Fibroblast of the aortic adventitia (primary cell): ENCODE results near the gene ANO10. TPM values are rescaled to one million over a fixed set of nuclear protein-coding genes. Genes with fewer than 3 reads are reported as not detected.

Source experiments
- DNase-seq: peaks from one replicate; pipeline ENCODE4 v3.0.0-alpha.2; 2010; ENCODE audit warnings: low read depth
- H3K4me3 ChIP-seq: 2 replicates; pipeline ENCODE4 v1.5.1; 2011; ENCODE audit warnings: low read depth, mild to moderate bottlenecking, control low read depth, low read length, moderate library complexity
- total RNA-seq: library from RNA; depleted of rRNA; stranded (reverse); fragments of >200 nt; gene quantifications from 2 replicates; pipeline ENCODE4 v1.2.3, GENCODE V29; 2012; ENCODE audit warnings: low replicate concordance
- TF ChIP-seq, protein P1 (sequence below): IDR thresholded peaks from 2 replicates; pipeline ENCODE4 v1.5.1; 2011; ENCODE audit warnings: mild to moderate bottlenecking, low read length, control low read depth, inconsistent platforms; ENCODE audit not compliant: insufficient read depth

ANO10 gene
- total RNA-seq, 1 donor: 46.4 TPM

DNA sequence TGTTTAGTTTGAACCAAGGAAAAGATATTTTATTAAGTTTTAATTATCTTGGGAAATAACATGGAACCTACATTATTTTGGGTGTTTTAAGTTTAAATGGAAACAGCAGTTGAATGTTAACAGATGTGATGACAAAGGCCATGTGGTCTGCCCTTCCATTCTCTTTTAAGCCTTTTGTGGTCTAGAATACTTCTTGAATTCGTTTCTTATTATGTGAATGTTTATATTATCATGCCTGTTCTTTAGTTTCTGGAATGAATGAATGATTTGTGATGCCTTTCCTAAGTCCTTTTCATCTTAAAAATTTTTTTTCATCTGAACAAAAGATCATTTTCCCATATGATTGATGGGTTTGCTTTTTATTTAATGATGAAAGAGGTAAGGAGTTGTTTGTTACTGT, 290.8 kb downstream of the ANO10 start:
- DNase-seq: peak; percentile 5
- TF ChIP-seq, protein P1, sequence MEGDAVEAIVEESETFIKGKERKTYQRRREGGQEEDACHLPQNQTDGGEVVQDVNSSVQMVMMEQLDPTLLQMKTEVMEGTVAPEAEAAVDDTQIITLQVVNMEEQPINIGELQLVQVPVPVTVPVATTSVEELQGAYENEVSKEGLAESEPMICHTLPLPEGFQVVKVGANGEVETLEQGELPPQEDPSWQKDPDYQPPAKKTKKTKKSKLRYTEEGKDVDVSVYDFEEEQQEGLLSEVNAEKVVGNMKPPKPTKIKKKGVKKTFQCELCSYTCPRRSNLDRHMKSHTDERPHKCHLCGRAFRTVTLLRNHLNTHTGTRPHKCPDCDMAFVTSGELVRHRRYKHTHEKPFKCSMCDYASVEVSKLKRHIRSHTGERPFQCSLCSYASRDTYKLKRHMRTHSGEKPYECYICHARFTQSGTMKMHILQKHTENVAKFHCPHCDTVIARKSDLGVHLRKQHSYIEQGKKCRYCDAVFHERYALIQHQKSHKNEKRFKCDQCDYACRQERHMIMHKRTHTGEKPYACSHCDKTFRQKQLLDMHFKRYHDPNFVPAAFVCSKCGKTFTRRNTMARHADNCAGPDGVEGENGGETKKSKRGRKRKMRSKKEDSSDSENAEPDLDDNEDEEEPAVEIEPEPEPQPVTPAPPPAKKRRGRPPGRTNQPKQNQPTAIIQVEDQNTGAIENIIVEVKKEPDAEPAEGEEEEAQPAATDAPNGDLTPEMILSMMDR: no peak
- no peak overlapping the region for H3K4me3 ChIP-seq

DNA sequence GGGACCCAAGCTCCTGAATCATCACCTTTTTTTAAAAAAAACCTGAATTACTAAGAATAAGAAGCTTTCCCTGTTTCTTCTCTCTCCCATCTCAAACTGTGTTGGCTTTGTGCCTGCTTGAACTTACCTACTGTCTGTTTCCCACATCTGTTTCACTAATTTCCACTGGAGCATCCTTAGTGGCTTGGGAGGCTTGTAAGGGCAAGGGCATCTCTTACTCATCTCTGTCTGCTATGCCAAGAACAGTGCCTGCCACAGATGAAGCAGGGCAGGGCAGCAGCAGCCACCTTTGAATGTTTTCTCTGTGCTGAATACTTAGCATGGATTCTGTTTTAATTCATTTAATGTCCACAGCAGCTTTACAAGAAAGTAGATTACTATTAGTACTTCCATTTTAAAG, 293.2 kb downstream of the ANO10 start:
- no peak for DNase-seq
- TF ChIP-seq, protein P1: no peak
- H3K4me3 ChIP-seq: no peak overlapping the region

DNA sequence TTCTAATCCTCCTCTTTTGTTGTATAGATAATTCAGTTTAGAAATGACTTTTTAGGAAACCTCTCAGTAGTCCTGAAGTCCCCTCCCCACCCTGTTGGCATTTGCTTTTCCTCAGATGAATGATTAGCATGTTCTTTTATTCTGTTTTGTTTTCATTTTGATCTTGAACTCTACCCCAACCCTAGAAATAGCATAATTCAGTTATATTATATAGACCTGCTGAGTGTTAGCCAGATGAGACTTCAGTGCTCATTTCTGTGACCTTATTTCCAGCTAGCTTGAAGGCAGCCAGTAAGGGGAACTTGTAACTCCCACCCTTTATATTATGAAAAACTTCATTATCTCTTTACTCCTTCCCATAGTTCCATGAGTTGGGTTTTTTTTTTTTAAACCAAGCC, 294.2 kb downstream of the ANO10 start:
- H3K4me3 ChIP-seq: no peak overlapping the region
- TF ChIP-seq, protein P1: no peak
- no peak for DNase-seq

DNA sequence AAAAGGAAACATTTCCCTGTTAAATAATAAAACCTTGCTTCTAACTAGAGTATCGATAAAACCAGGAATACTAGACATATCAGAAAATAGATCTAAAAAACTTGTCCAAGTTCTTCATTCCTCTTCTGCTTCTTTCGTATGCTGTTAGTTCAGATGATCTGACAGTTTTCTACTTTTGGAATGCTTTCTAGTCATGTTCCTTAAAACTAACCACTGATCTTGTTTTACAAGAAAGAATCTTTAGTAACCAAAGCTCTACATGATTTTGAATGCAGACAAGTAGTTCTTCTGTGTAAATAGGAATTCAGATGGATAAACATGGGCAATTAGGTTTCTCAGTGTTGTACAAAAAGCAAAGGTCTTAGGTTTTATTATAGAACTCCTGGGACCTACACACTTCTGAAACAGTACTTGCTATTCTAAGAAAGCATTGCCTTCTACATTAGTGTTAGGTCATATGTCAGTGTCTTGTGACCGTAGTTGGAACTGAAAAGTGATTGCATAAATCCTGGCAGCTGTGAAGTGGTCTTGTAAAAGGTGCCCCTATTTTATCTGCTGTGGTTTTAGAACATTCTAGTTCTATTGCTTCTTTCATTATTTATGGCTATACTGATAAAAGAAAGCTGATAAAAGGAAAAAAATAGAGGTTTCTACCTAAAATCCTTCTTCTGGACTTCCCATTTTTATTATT, 294.8 kb downstream of the ANO10 start:
- no peak overlapping the region for H3K4me3 ChIP-seq
- TF ChIP-seq, protein P1: no peak
- DNase-seq: peak; percentile 87

DNA sequence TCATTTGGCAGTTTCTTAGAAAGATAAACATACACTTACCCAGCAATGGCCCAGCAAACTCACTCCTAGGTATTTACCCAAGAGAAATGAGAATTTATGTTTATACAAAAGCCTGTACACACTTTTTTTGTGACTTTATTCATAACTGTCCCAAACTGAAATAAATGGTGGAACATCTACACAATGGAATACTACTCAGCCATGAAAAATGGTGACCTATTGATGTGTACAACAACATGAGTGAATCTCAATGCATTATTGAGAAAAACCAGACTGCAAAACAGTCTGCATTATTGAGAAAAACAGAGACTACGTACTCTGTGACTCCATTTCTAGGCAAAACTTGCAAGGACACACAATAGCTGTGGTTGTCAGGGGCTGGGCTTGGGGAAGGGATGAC, 298.3 kb downstream of the ANO10 start:
- TF ChIP-seq, protein P1: no peak
- DNase-seq: no peak
- no peak overlapping the region for H3K4me3 ChIP-seq

DNA sequence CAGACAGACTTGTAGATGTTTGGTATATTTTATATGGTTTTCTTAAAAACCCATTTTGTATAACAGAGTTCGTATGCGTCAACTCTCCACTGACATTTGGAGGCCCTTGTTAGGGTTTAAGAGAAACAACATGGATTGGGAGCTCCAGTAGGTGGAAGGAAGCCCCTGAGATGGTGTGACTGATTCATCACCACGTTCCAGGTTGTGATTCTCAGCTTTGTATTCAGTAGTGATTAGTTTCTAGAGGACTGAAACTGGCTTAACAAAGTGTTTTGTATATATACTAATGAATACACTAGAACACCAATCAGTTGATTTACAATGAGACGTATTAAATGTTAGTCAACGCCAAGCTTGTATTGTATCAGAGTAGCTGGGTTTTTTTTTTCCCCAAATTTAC, 301.5 kb downstream of the ANO10 start:
- no peak overlapping the region for H3K4me3 ChIP-seq
- DNase-seq: no peak
- TF ChIP-seq, protein P1: no peak

DNA sequence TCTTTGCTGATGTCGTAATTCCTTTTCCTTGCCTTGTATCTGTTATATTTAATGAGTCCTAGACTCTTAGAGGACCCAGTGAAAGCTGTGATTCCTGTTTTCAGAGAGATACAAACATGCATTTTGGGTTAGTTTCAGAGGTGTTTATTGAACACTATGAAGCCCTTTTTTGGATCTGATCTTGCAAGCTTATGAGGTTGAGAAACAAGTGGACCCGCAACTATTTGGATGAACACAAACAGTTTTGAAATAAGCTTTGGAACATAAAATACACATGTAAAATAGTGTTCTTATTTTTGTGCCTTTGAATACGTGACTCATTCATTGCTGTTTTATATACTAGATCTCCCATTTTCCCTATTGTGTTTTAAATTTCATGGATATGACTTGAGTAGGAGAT, 302.0 kb downstream of the ANO10 start:
- H3K4me3 ChIP-seq: no peak overlapping the region
- no peak for DNase-seq
- TF ChIP-seq, protein P1: no peak
